IPS-NIHi7 (cell line): ENCODE measurements around the gene RNF187.

Source experiments
- DNase-seq: peaks from one replicate; pipeline ENCODE4 v3.0.0; 2012; ENCODE audit warnings: mixed read lengths; ENCODE audit errors: extremely low spot score

Gene RNF187

GRCh38 chr1:228544021-228544850, 57.1 kb downstream of the RNF187 start:
- DNase-seq = no peak

DNA sequence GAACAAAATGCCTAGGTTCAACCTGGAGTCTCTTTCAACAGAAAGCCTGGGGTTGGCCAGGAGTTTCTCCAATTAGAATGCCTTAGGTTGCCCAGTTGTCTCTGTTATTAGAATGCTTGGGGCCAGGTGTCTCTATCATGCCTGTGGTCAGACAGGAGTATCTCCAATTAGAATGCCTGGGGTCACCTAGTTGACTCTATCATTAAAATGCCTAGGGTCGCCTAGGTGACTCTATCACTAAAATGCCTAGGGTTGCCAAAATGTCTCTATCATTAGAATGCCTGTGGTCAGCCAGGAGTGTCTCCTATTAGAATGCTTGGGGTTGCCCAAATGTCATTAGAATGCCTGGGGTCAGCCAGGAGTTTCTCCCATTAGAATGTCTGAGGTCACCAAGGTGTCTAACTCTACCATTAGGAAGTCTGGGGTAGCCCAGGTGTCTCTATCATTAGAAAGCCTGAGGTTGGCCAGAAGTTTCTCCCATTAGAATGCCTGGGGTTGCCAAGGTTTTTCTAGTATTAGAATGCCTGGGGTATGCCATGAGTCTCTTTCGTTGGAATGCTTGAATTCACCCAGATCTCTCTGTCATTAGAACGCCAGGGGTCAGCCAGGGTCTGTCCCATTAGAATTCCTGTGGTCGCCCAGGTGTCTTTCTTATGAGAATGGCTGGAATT, 57.9 kb downstream of the RNF187 start:
- no peak for DNase-seq
